Upper lobe of left lung (tissue), 4 donors: Measurements from ENCODE around the gene C17orf100.

Experiments
- POLR2A ChIP-seq, 4 donors: fragments of 450-650 bp; IDR thresholded peaks; one replicate each; pipeline ENCODE4 v1.5.1; 2016 to 2017; ENCODE audit warnings: antibody characterized with exemption in 4 of 4, mild to moderate bottlenecking in 2 of 4
- TF ChIP-seq, protein P1 (sequence below), 6 experiments: fragments of 450-650 bp in 4 of 6; fragments of 200-600 bp in 2 of 6; sonication (generic) in 2 of 6; IDR thresholded peaks; one replicate each; pipeline ENCODE4 v1.5.1; 2016 to 2019; ENCODE audit warnings: antibody characterized with exemption in 6 of 6

DNA sequence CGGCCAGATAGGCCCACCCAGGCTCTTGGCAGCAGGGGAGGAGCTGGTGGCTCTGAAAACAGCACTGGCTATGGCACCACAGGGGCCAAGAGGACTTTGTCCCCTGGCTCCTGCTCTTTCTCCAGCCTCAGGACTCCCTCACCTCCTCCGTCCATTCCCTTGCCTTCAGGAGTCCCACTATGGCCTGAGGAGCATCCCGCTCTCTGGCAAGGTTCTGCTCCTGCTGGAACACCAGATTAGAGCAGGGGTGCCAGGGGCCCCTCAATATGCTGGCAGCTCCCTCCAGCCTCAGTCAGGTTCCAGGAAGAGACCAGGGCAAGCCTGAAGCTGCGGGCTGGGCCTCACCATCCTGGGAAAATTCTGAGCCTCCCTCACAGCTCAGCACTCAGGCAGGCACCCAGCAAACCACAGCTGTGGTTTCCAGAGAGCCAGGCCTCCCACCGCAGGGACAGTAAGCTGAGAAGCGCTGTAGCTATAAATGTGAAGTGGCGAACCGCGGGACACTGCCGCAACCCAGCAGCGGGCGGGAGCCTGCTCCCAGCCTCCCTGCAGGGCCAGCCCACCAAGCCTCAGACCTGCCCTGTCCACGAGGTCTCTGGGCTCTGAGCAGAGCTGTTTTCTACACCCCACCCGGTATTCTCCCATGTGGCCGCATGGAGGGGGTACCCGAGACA is 25.7 kb downstream of the C17orf100 start:
- no peak for TF ChIP-seq POLR2A (IDR thresholded peaks at IDR 0.05)
- TF ChIP-seq, protein P1, sequence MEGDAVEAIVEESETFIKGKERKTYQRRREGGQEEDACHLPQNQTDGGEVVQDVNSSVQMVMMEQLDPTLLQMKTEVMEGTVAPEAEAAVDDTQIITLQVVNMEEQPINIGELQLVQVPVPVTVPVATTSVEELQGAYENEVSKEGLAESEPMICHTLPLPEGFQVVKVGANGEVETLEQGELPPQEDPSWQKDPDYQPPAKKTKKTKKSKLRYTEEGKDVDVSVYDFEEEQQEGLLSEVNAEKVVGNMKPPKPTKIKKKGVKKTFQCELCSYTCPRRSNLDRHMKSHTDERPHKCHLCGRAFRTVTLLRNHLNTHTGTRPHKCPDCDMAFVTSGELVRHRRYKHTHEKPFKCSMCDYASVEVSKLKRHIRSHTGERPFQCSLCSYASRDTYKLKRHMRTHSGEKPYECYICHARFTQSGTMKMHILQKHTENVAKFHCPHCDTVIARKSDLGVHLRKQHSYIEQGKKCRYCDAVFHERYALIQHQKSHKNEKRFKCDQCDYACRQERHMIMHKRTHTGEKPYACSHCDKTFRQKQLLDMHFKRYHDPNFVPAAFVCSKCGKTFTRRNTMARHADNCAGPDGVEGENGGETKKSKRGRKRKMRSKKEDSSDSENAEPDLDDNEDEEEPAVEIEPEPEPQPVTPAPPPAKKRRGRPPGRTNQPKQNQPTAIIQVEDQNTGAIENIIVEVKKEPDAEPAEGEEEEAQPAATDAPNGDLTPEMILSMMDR (IDR thresholded peaks at IDR 0.05) = no peak
